Smooth muscle cell of the brain vasculature (primary cell): ENCODE data around the gene GID8.

Source experiments
- DNase-seq: peaks from one replicate; pipeline ENCODE4 v3.0.0-alpha.2; 2012; ENCODE audit warnings: low read depth, low spot score

Gene GID8

DNA sequence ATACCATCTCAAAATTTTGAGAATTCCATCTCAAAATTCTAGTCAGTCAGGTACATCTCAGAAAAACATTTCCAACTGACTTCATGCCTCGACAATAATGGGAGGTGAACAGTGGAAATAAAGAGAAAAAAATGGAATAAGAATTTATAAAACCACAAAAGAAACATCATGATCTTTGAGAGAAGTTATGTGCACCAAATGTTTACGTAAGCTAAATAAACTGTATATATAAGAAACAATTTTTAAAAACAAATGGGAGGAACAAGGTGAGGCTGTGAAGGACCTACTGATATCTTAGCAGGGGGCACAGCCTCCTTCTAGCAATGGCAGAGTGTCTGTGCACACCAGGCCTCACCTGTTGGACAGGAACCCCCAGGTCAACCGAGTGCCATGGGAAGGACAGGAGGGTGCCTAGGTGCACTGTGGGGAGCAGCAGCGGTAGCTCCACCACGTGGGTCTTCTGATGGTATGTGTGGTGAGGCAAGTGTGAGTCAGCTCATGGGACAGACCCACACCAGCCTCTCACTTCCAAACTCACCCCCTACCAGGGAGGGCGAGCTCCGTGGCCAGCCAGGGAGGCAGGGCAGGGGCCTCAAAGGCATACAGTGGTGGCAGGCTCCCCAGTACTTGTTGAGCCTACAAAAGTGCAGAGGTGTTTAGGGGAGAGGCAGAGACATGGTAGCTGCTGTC is 34.9 kb upstream of the GID8 start:
- DNase-seq = no peak

- DNase-seq = no peak
Observed at GRCh38 chr20:62905536-62906117, 32.3 kb upstream of the GID8 start.

- DNase-seq = no peak
Observed at GRCh38 chr20:62906209-62906608, 31.7 kb upstream of the GID8 start.

DNA sequence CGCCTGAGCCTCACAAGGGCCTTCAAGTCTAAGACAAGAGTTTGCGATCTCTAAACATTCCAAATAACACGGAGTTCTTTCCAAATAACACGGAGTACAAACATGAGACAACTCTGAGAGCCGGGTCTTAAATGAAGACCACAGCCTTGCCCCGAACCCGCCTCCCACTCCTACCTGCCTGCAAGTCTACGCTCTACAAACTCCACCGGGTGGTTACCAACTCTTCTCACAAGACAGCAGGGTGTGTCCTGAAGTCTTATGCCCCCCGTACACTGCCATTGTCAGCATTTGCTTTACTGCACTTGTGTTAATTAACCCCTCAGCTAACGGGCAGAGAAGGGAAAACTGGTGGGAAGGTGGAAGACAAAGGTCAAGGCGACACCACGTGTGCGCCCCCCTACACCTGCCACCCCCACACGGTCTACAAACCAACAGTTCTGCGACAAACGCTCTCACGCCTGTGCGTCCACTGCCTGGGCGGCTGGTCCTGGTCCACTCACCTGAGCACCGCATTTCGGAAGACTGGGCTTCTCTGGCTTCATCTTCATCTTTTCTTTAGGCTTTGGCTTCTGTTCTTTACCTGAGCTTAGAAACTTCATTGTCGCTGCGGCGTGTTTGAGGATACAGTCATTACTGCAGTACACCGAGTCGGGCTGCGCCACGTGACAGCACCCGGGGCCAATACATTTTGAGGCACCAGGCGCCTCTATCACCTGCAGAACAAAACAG is 31.1 kb upstream of the GID8 start:
- DNase-seq = no peak

DNA sequence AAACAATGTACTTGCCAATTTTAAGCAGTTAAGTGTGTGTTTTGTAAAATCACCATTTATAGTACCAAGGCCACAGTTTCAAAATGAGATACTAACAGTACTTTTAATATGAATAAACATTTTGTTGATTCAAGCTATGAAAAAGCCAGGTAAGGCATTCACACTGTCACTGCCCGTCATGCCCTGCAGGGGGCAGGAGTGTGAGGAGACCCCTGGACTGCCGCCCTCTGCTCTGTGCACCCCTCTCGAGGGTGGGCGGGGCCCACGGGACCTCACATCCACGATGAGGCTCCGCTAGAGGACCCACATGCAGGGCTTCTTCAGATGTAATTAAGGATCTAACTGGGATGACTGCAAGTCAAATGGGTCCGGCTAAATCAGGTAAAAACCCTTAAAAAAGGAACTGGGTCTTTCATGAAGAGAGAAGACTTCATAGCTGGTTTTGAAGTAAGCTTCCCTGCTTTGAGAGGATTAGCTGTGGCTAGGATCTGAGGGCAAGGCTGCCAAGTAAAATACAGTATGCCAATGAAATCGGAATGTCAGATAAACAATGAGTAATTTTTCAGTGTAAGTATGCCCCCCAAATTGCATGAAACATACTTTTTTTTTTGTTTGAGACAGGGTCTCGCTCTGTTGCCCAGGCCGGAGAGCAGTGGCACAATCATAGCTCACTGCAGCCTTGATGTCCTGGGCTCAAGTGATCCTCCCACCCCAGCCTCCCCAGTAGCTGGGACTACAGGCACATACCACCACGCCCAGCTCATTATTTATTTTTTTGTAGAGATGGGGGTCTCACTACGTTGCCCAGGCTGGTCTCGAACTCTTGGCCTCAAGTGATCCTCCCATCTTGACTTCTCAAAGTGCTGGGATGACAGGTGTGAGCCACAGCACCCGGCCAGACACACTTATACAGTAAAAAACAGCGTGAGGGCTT is 30.3 kb upstream of the GID8 start:
- DNase-seq = no peak

- no peak for DNase-seq
Observed at GRCh38 chr20:62908971-62909791, 28.8 kb upstream of the GID8 start.

- DNase-seq = no peak
Observed at GRCh38 chr20:62910217-62910766, 27.7 kb upstream of the GID8 start.

DNA sequence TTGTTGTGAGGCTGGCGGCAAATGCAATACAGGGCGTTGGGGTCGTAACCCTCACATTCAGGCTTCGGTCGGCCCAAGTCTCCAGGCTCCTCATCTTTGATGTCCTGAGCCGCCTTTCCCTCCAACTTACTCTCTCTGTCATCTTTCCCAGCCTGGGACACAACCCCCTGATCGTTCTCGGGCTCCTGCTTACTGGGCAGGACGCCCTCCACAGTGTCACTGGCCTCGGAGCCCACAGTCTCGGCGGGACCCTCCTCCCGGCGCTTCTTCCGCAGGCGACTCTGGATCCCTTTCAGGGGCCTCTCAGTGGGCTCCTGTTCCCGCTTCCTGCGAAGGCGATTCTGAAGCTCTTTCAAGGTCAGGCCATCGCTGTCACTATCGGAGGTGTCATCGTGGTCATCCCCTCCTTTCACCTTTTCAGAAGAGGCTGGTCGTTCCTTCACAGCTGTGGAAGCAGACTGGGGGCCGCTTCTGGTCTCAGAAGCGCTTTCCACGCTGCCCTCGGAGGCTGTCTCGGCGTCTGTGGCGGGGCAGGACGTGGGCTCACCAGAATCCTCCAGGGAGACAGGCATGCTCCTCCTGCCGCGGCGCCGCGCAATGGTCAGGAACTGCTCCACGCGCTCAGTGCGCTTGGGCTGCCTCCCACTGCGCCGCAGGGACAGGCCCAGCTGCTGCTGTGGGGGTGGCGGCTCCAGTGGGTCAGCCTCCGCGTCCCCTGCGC is 27.0 kb upstream of the GID8 start:
- no peak for DNase-seq

DNA sequence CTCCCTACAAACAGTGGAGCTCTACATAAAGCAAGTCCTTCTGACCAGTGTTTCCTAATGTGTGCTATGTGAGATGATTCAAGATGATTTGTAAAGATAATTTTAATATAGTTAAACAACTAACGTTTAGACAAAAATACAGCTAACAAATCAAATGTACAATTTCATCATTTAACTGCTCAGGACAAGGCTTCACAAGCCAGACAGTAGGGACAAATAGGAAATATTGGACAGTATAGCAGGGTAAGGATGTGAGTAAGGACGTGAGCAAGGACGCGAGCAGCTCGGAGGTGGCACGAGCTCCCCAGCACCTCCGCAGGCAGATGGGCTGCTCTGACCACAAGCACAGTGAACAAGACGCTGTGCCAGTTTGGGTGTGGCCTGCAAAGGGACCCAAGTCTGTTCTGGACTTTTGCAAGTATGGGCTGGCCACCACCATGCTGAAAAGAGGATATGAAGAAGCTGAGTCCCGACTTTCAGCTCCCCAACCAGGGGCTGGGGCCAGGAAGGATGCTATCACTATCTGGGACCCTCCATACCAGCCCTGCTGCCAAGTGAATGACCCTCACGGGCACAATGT is 26.2 kb upstream of the GID8 start:
- DNase-seq = no peak

DNA sequence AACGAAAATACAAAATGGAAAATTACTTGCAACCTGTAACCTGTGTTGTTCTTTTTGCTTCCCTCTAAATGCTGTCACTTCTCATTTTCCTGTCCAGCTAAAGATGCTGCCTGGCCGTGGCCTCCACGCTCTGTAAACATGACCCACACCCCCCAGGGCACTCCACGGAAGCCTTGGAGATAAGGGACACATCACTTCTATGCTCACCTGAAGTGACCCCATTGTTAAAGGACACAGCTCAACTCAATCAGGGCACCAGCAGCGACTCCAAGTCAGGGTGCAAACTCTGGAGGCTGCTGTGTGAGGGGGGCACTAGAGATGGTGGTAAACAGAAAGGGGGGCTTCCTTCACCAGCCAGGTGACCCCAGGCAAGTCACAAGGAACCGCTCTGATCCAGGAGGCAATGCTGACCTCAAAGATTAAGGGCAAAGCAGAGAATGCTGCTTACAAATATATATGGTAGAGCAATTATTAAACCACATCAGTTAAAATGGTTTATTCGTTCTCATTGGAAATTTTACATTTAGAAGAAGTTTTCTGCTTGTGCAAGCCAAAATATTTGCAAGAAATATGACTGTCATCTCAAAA is 24.8 kb upstream of the GID8 start:
- DNase-seq = no peak

- no peak for DNase-seq
Observed at GRCh38 chr20:62914436-62914835, 23.5 kb upstream of the GID8 start.

DNA sequence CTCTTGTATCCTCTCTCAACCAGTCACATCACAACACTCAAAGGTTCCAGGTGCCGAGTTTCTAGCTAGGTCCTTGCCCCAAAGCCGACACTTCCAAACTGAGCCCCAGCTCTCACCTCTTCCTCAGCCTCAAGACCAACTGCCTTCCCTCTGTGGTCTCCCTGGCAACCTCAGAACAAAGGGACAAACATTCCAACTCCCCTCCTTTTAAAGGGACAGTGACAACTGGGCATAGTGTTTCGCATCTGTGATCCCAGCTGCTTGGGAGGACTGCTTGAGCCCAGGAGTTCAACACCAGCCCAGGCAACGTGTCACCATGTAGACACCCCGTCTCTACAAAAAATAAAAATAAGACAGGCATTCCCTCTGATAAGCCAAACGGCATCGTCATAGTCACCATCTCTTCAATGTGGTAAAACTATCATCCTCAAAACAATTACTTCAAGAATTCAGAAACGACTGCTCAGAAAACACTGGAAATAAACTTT is 22.9 kb upstream of the GID8 start:
- no peak for DNase-seq

- no peak for DNase-seq
Observed at GRCh38 chr20:62916703-62917476, 21.1 kb upstream of the GID8 start.

GRCh38 chr20:62917720-62918119 is 20.2 kb upstream of the GID8 start:
- DNase-seq = no peak

GRCh38 chr20:62918147-62918546 is 19.8 kb upstream of the GID8 start:
- no peak for DNase-seq

GRCh38 chr20:62918831-62919230 is 19.1 kb upstream of the GID8 start:
- DNase-seq = no peak

- no peak for DNase-seq
Observed at GRCh38 chr20:62920039-62920645, 17.8 kb upstream of the GID8 start.

GRCh38 chr20:62921119-62921687 is 16.7 kb upstream of the GID8 start:
- no peak for DNase-seq
